ENCODE results near the gene PCSK7. TPM values are rescaled to one million over a fixed set of nuclear protein-coding genes. Genes with fewer than 3 reads are reported as not detected.

PCSK7 gene
- total and polyA plus RNA-seq, 2 experiments from 2014 or later, result 29.7 to 58.8 TPM

GRCh38 chr11:117219001-117219400 is 12.9 kb downstream of the PCSK7 start:
- H3F3A ChIP-seq (ENCODE audit: insufficient read depth), result peaks cover 5% of the 10 kb centered on the region; the same call in 1 of the 2 replicates
- no peak overlapping the region for H3K27ac ChIP-seq
- no peaks in the 10 kb centered on the region for H3K9me2 ChIP-seq (ENCODE audit: insufficient read depth)
- TF ChIP-seq EZH2 (IDR thresholded peaks at IDR 0.05; ENCODE audit: insufficient read depth, poor library complexity, severe bottlenecking) (no peak), EZH2phosphoT487 (IDR thresholded peaks at IDR 0.05; ENCODE audit: insufficient read depth, low read depth) (no peak)
- in situ Hi-C loops (cut with MboI), result no loop called here
- H3K9me3 ChIP-seq (ENCODE audit: low read depth), result no peaks in the 10 kb centered on the region
- no peak overlapping the region for H3K4me3 ChIP-seq
- no peak overlapping the region for H2AFZ ChIP-seq
- no peaks in the 10 kb centered on the region for H3K27me3 ChIP-seq (replicated peaks; ENCODE audit: insufficient read depth)
- no peak overlapping the region for H3K9ac ChIP-seq
- peaks cover 48% of the 10 kb centered on the region; the same call in 1 of the 2 replicates for H3K36me3 ChIP-seq (ENCODE audit: low read depth)
- H3K4me2 ChIP-seq (ENCODE audit: unreplicated experiment), result no peak overlapping the region
- H3K79me2 ChIP-seq (ENCODE audit: insufficient read depth), result no peaks in the 10 kb centered on the region
- H3K4me1 ChIP-seq (ENCODE audit: insufficient read depth), result 0 out of 2 replicates have a peak, but pooled peaks cover 6% of the 10 kb centered on the region
- 92 to 93% methylated on average over 9 of the region's 9 CpGs for WGBS, 2 experiments (ENCODE audit: low coverage in 1 of 2, low lambda C conversion rate in 2 of 2, missing lambda C conversion rate in 2 of 2)
- no peaks in the 10 kb centered on the region for H4K20me1 ChIP-seq (ENCODE audit: insufficient read depth)
- DNase-seq, result no peak

DNA sequence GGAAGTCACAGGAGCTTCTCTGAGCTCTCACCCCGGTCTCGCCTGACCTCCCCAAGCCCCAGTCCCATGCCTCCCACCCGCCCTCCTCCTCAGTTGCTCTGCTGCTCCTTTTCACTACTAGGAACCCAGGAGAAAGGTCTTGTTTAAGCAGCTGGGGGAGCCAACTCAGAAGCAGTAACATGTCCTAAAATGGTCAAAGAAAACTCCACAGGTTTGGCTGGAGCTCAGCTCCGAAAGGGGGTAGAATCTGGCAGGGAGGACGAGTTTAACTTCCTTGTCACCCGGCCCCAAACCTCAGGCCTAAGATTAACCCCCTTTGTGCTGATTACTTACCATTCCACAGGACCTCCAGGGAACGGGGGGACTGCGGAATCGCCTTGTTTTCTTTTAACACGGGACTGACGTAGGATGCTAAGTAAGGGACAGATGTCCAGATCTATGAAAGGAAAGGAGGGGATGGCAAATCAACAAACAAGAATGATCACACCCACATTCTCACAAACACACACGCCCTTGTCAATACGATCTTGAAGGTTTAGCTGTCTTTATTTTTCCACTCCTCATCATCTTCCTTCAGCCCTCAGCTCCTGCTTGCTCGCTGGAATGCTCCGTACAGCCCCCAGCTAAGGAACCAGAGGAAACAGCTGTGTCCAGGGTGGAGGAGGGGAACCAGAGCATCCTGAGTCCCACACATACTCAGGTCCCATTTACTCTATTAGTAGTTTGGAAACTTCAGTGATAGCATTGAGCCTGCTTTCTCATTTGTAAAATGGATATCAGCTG is 13.5 kb downstream of the PCSK7 start:
- Histone ChIP-seq H3F3A (ENCODE audit: insufficient read depth) (peaks cover 5% of the 10 kb centered on the region; the same call in 1 of the 2 replicates), H4K20me1 (ENCODE audit: insufficient read depth) (no peaks in the 10 kb centered on the region), H3K9ac (no peak overlapping the region), H3K9me3 (ENCODE audit: low read depth) (no peaks in the 10 kb centered on the region), H3K9me2 (ENCODE audit: insufficient read depth) (no peaks in the 10 kb centered on the region), H3K36me3 (ENCODE audit: low read depth) (peaks cover 51% of the 10 kb centered on the region; the same call in 1 of the 2 replicates), H3K4me1 (ENCODE audit: insufficient read depth) (0 out of 2 replicates have a peak, but pooled peaks cover 6% of the 10 kb centered on the region), H3K4me2 (ENCODE audit: unreplicated experiment) (no peak overlapping the region), H3K79me2 (ENCODE audit: insufficient read depth) (no peaks in the 10 kb centered on the region), H3K27ac (no peak overlapping the region), H3K27me3 (replicated peaks; ENCODE audit: insufficient read depth) (no peaks in the 10 kb centered on the region), H3K4me3 (no peak overlapping the region), H2AFZ (no peak overlapping the region)
- DNase-seq, result no peak
- WGBS, 2 experiments (ENCODE audit: low coverage in 1 of 2, low lambda C conversion rate in 2 of 2, missing lambda C conversion rate in 2 of 2), result 83 to 84% methylated on average over 15 of the region's 15 CpGs
- in situ Hi-C loops (cut with MboI), result no loop called here
- TF ChIP-seq EZH2phosphoT487 (IDR thresholded peaks at IDR 0.05; ENCODE audit: insufficient read depth, low read depth) (no peak), EZH2 (IDR thresholded peaks at IDR 0.05; ENCODE audit: insufficient read depth, poor library complexity, severe bottlenecking) (no peak)

GRCh38 chr11:117217141-117218084 is 14.5 kb downstream of the PCSK7 start:
- Histone ChIP-seq H3K27ac (no peak overlapping the region), H3K4me3 (no peak overlapping the region), H3K79me2 (ENCODE audit: insufficient read depth) (no peaks in the 10 kb centered on the region), H3K9me3 (ENCODE audit: low read depth) (no peaks in the 10 kb centered on the region), H3F3A (ENCODE audit: insufficient read depth) (peaks cover 4% of the 10 kb centered on the region; the same call in 1 of the 2 replicates), H3K36me3 (ENCODE audit: low read depth) (peaks cover 52% of the 10 kb centered on the region; the same call in 1 of the 2 replicates), H3K9me2 (ENCODE audit: insufficient read depth) (no peaks in the 10 kb centered on the region), H3K27me3 (replicated peaks; ENCODE audit: insufficient read depth) (no peaks in the 10 kb centered on the region), H3K4me2 (ENCODE audit: unreplicated experiment) (no peak overlapping the region), H3K4me1 (ENCODE audit: insufficient read depth) (0 out of 2 replicates have a peak, but pooled peaks cover 6% of the 10 kb centered on the region), H2AFZ (no peak overlapping the region), H4K20me1 (ENCODE audit: insufficient read depth) (no peaks in the 10 kb centered on the region), H3K9ac (no peak overlapping the region)
- in situ Hi-C loops (cut with MboI), result no loop called here
- TF ChIP-seq EZH2 (IDR thresholded peaks at IDR 0.05; ENCODE audit: insufficient read depth, poor library complexity, severe bottlenecking), result no peak
- no peak for TF ChIP-seq EZH2phosphoT487 (IDR thresholded peaks at IDR 0.05; ENCODE audit: insufficient read depth, low read depth)
- DNase-seq, result no peak
- 85 to 90% methylated on average over 10 to 11 of the region's 11 CpGs for WGBS, 2 experiments (ENCODE audit: low coverage in 1 of 2, low lambda C conversion rate in 2 of 2, missing lambda C conversion rate in 2 of 2)

DNA sequence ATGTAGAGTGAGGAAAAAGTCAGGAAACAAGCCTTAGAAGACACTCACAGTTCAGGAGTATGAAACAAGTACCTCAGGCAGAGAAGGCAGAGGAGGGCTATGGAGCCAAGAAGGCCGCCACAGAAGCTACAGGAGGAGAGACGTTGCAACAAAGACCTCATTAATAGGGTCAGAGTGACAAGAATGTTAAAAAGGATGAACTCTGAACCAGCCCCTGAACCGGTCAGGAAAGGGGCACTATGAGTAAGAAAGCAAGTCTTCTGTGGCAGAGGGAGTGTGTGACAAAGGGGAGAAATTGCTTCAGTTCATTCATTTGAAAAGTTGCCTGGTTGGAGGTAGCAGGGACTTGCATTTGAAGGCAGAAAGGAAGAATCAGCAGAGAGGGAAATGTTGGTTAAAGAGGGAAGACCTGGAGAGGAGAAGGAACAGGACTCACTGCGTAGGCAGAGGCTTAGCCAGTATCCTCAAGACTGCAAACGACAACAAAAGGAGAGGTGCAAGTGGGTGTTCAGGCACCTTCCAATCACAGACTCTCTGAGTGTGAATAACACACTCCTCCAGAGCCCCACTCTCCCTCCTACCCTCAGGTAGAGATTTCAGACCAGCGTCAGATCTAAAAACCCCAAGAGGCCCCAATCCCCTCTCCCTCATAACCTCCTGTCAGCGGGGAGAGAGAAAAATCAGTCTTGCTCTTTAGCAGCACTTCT is 17.3 kb downstream of the PCSK7 start:
- no peak overlapping the region for H3K4me3 ChIP-seq
- H3K36me3 ChIP-seq (ENCODE audit: low read depth), result peaks cover 45% of the 10 kb centered on the region; the same call in 1 of the 2 replicates
- no peak for DNase-seq

More for the DNA sequence above, 17.3 kb downstream of the PCSK7 start:
- in situ Hi-C loops (cut with MboI), result no loop called here
- no peaks in the 10 kb centered on the region for H4K20me1 ChIP-seq (ENCODE audit: insufficient read depth)
- H3K9ac ChIP-seq, result no peak overlapping the region
- no peak overlapping the region for H3K4me2 ChIP-seq (ENCODE audit: unreplicated experiment)
- no peaks in the 10 kb centered on the region for H3K9me2 ChIP-seq (ENCODE audit: insufficient read depth)
- H3K4me1 ChIP-seq (ENCODE audit: insufficient read depth), result no peaks in the 10 kb centered on the region
- H3K27me3 ChIP-seq (replicated peaks; ENCODE audit: insufficient read depth), result no peaks in the 10 kb centered on the region
- TF ChIP-seq EZH2 (IDR thresholded peaks at IDR 0.05; ENCODE audit: insufficient read depth, poor library complexity, severe bottlenecking) (no peak), EZH2phosphoT487 (IDR thresholded peaks at IDR 0.05; ENCODE audit: insufficient read depth, low read depth) (no peak)
- no peak overlapping the region for H3K27ac ChIP-seq
- no peaks in the 10 kb centered on the region for H3K9me3 ChIP-seq (ENCODE audit: low read depth)
- H3F3A ChIP-seq (ENCODE audit: insufficient read depth), result peaks cover 24% of the 10 kb centered on the region
- no peak overlapping the region for H2AFZ ChIP-seq
- 94 to 98% methylated on average over 7 of the region's 7 CpGs for WGBS, 2 experiments (ENCODE audit: low coverage in 1 of 2, low lambda C conversion rate in 2 of 2, missing lambda C conversion rate in 2 of 2)
- no peaks in the 10 kb centered on the region for H3K79me2 ChIP-seq (ENCODE audit: insufficient read depth)

Data from GM23248 (cell line).